Suppressor macrophage treated with lipopolysaccharide for 4 hours (primary cell): ENCODE measurements around the gene ZSWIM5.
A peak's percentile ranks its signal among the peaks of the same experiment; 100 is the strongest.
"Not testable (repeated sequence)": the region's sequence is repeated elsewhere in the genome, so short reads cannot be mapped to it uniquely, and the experiment has no call there.

Source experiments
- DNase-seq: peaks from one replicate; pipeline ENCODE4 v3.0.0-alpha.2; 2020

ZSWIM5 gene

DNA sequence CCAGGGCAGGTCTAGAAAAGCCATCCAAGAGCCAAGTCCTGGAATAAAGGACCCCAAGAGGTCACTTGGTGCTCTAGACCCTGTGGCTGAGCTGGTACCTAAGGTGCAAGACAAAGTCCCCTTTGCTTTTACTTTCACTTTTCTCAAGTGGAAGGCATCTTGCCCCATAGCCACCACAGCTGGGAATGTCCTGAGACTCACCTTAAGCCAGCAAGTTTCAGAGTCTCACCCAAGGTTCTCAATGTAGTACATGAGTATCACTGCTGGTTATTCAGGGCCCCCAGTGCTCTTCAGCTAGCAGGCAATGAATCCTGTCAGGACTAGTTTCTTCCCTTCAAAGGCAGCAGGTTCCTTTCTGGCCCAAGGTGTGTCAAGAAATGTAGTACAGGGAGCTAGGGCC is 126.9 kb downstream of the ZSWIM5 start:
- DNase-seq = no peak

DNA sequence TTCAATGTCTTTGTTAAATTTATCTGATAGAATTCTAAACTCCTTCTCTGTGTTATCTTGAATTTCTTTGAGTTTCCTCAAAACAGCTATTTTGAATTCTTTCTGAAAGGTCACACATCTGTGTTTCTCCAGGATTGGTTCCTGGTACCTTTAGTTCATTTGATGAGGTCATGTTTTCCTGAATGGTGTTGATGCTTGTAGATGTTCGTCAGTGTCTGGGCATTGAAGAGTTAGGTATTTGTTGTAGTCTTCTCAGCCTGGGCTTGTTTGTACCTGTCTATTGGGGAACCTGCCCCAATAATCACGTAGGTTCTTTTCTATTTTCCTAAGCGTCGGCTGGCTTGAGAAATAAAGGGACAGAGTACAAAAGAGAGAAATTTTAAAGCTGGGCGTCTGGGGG is 129.4 kb downstream of the ZSWIM5 start:
- DNase-seq = not testable (repeated sequence)

DNA sequence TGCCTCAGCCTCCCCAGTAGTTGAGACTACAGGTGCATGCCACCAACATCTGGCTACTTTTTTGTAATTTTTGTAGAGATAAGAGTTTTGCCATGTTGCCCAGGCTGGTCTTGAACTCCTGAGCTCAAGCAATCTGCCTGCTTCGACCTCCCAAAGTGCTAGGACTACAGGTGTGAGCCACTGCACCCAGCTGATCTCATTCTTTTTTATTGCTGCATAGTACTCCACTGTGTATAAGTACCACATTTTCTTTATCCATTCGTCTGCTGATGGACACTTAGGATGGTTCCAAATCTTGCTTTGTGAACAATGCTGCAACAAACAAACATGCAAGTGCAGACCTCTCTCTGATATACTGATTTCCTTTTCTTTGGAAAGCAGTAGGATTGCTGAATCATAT is 134.8 kb downstream of the ZSWIM5 start:
- DNase-seq = no peak

DNA sequence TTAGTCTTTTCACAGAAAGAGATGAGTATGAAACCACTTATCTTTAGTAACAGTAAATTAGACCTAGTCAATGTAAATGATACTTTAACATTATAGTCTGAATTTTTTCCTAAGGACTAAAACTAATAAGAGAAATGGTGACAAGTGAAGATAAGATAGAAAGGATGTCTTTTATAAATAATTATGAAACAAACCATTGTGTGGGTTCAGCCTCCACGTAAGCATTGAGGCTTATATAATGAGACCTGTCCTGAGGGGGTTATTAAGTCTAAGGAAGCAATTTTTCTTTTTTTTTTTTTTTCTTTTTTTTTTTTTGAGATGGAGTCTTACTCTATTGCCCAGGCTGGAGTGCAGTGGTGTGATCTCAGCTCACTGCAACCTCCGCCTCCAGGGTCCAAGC is 138.6 kb downstream of the ZSWIM5 start:
- no peak for DNase-seq

DNA sequence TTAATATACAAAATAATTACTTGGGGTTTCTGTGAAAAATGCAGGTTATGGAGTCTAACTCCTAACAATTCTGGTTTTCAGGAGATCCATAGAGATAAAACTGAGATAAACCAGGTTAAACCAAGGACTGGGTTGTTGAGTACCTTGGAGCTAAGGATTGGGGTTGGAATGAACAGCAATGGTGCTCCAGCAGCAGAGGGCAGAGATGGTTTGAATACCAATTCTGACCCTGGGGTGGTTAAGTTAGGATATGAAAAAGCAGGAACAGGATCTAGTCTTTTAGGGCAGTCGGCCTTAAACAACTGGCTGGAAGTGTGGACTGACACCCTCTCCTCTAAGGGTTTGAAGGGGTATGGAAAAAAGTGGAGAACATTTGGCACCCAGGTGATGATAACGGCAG is 141.3 kb downstream of the ZSWIM5 start:
- DNase-seq = no peak

DNA sequence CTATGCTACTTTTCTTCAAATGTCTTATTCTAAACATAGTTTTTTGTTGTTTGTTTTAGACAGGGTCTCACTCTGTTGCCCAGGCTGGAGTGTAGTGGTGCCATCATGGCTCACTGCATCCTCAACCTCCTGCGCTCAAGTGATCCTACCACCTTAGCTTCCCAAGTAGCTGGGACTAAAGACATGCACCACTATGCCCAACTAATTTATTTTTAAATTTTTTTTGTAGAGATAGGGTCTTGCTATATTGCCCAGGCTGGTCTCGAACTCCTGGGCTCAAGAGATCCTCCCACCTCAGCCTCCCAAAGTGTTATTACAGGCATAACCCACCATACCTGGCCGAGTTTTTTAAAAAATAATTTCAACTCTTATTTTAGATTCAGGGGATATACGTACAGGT is 143.9 kb downstream of the ZSWIM5 start:
- not testable (repeated sequence) for DNase-seq

DNA sequence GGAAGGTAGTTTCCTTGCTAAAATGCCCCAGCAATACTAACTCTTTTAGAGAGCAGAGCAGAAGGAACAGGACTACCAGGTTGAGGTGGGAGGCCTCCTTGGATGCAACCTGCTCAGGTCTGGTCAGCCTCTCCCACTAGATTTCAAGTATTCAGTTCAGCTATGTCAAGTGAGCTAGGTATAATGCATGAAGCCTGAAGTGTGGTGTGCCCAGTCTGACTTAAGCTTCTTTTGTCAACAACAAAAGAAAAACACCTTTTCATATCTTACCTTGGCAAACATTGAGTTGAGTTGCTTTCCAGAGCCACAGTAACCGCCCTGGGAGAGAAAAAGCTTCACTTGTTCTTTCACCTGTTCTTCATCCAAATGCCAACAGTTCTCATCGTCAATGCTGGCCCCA is 146.6 kb downstream of the ZSWIM5 start:
- no peak for DNase-seq

DNA sequence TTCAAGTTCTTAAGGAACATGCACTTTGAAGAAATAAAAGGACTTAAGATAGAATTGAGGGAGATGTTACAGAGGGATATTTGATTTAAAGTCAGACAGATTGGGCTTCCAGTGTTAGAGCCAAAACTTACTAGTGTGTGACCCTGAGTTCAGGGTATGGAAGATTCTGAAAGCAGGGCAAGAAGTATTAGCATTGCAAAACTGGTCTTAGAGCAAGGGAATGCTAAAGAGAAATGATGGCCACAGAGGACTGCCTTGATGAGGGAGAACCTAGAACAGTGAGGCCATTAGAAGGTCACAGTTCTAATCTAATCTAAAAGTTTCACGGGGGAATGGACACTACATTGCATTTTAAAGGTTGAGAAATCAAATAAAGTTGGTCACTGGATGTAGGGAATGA is 148.9 kb downstream of the ZSWIM5 start:
- no peak for DNase-seq

DNA sequence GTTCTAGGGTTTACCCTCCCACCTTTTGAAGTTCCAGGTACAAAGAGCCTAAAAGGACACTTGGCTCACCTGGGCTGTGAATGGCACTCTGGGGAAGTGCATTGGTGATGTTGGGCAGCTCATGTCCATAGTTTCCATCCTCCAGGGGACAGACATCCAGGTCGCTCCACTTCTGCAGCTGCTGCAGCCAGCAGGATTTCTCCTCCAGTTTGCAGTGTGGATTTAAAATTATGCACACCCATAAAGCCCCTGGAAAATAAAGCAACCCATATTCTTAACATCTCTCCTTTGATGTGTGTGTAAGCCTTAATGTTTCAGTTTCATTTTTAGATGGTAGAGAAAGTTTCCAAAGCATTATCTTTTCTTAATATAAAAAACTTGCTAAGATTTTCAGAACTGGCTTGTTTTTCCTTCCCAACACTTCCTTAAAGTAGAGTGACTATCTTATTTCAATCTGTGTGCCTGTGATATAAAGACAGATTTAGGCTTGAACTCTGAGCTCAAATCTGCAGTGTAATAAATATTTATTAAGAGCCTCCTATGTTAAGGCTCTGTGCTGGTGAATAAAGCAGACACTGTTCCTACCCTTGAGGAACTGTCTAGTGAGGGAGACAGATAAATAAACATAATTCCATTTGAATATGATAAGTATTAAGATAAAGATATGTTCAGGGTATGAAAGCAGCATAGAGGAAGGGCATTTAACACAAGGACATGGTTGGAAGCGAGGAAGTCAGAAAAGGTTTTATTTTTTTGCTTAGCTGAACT is 155.2 kb downstream of the ZSWIM5 start:
- DNase-seq = no peak

DNA sequence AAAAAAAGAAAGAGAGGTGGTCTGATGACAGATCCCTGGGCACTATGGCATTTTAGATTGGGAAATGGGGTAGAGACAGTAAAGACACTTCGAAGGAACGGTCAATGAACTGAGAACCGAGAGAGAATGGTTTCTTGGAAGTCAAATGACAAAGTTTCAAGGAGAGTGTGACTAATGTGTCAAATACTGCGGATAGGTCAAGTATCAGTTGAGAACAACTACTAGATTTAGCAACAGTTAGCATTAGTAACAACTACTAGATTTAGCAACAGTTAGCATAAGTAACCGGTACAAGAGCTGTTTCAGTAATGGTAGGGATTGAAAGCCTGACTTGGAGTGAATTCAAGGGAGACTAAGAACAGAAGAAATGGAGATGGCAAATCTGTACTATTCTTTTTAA is 159.4 kb downstream of the ZSWIM5 start:
- DNase-seq = peak; percentile 56

DNA sequence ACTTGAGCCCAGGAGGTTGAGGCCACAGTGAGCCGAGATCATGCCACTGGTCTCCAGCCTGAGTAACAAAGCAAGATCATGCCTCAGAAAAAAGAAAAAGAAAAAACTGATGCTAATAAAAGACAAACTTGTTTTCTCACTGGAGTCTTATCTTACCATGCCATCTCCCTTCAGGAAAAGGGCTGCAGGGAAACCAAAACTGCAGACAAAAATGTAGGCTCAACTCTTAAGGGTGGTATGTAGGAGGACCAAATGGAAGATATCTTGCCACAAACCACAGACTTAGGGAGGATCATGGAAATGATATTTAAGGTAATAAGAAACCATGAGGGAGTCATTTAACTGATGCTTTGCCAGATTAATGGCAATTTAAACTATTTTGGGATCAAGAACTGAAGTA is 161.5 kb downstream of the ZSWIM5 start:
- DNase-seq = no peak

DNA sequence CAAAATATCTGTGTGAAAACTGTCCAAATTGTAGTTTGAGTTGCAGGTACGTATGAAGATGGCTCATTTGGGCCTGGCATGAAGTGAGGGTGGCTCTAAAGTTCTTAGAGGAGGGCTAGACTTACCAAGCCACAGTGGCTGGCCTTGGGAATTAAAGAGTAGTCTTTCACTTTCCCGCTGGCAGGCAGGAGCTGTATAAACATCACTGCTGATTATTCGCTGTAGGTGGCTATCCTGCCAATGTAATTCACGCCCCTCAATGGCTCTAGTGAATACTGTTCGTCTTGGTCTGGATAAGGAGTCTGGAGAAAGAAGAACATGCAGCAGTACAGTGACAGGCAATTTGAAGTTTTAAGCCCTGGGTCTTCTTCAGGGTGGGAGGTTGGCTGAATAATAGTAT is 163.3 kb downstream of the ZSWIM5 start:
- no peak for DNase-seq

DNA sequence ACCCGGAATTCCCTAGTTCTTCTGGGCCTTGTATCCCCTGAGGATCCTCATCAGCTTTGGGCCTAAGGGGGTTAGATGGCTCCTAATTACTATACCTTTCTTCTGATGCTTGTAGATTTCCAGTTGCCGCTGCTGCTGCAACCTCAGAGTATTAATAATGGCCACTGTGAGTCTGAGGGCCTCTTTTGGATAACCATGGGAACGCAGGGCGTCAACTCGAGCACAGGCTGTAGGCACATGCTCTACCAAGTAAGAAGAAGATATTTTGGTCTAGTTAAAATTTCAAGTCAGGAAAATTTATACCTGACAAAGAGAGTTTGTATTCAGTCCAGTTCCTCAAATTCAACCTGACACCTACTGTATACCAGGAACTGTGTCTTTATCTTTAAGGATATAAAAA is 166.1 kb downstream of the ZSWIM5 start:
- DNase-seq = no peak

DNA sequence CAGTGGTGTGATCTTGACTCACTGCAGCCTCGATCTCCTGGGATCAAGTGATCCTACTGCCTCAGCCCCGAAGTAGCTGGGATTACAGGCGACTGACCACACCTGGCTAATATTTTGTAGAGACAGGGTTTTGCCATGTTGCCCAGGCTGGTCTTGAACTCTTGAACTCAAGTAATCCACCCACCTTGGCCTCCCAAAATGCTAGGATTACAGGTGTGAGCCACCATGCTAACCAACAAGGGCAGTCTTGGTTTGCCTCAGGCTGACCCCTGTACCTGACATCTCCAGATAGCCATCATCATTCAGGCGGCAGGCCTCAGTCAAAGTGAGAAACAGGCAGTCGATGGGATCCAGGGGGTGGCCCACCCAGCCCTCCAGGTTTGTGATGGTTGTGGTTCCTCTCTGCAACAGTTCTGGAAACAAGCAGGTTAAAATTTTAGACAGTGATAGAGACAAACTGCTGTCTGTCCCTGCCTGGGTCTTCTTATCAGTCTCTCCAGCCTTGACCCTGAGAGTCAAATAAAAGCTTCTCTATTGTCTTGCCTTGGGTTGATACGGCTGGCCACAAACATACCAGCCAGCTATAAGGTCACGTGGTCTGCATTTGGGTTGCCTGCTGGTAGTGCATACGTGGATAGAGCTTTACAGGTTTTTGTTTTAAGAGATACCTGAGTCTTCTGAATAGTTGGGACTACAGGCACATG is 167.6 kb downstream of the ZSWIM5 start:
- DNase-seq = no peak

DNA sequence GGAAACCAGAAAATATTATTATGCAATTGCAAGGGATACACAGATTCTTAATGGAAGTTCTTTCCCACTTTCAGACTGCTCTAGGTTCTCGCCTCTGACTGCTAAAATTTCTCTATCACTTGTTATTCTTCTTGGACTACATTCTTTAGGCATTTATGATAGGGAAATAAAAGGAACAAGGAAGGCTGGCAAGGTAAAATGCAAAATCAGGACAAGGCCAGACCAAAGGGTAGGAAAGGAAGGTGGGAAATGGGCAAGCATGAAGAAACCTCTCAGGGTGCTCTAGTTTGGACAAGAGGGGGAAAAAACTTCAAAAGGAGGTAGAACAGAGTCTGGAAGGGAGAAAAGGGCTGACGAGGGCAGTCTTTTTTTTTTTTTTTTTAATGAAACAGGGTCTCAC is 168.2 kb downstream of the ZSWIM5 start:
- DNase-seq = no peak

DNA sequence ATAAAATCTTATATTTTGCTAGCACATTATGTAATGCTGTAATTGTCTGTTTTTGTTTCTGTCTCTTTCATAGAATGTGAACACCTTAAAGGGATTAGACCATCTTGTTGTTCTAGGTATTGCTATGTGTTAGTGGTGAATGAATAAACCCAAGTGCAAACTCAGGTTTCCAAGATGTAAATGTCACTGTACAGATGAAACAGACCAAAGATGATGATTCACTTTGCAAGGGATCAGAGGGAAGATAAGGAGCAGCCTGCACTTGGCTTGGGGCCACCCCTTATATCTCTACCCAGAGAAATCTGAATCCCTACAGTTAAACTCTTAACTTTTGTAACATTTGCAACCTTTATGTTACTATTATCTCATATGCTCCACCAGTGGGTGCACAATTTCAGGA is 168.9 kb downstream of the ZSWIM5 start:
- DNase-seq = no peak

DNA sequence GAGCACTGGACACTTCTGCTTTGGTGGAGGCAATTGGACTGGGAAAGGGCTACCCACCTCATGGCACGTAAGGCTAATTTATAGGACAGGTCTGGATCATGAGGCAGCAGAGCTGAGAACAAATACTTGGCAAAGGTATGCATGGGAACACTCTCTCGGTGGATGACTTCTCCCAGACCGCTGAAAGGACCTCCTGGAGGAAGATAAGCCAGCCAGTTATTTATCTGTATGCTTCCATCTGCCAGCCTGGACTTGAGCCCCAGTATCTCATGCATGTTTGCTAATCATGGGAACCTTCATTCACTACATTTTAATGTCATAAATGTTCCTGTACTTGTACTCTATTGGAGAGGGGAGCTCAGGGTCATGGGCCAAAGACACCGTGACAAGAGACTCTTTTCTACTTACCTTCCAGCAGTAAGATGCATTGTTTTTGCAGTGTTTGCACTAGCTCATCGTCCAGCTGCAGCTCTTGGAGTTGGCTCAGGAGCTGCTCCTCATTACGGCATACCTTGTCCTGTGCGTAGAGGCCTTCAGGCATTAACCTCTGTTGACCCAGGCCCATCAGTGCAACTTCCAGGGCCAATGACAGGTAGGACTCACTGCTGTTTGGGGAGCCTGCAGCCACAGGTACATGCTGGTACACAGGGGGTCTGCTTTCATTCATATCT is 170.6 kb downstream of the ZSWIM5 start:
- DNase-seq = no peak

DNA sequence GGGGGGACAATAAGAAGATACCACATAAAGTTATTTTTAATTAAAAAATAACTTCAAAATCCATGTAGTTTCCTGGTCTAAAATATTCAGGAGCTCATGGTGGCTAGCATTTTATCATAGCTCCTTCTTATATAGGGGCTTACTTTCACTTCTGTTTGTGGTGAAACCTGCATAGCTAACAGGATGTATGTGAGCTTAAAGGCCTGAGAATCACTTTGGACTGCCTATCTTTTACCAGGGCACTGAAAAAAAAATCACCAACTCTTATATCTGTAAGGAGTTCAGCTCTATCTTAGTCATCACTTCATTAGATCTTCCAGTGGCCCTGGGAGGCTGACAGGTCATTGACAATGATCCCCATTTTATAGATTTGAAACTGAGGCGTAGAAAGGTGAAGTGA is 173.0 kb downstream of the ZSWIM5 start:
- DNase-seq = no peak

DNA sequence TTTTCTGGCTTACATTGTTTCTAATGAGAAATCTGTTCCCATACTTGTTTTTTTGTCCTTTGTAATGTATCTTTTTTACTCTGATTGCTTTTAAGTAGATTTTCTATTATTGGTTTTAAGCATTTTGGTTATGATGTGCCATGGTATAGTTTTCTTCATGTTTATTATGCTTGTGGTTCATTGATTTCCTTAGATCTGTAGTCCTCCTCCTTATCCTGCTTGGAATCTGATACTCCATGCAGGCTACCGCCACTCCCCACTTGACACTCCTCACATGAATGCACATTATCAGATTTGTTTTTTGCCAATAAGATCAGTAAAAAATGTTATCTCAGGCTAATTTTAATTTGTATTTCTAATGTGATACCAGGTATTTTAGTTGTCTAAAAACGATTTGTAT is 173.6 kb downstream of the ZSWIM5 start:
- no peak for DNase-seq

DNA sequence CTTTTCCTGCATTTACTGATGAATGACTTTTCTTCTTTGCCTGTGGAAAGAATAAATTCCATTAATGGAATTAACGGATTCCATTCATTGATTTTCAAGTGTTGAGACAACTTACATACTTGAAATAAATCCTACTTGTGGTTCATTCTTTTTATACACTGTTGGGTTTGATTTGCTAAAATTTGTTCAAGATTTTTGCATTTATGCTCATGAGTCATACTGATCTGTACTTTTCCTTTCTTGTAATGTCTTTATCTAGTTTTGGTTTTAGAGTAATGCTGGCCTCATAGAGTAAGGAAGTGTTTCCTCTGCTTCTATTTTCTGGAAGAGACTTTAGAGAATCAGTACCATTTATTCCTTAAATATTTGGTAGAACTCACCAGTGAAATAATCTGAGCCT is 180.0 kb downstream of the ZSWIM5 start:
- DNase-seq = no peak

DNA sequence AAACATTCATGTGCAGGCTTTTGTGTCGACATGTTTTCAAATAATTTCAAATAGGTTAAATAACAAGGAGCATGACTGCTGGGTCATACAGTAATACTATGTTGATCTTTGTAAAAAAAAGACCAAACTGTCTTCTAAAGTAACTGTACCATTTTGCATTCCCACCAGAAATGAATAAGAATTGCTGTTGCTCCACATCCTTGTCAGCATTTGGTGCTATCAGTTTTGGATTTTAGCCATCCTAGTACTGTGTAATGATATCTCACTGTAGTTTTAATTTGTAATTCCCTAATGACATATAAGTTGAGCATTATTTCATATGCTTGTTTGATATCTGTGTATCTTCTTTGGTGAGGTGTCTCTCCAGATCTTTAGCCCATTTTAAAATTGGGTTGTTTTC is 182.7 kb downstream of the ZSWIM5 start:
- DNase-seq = no peak

DNA sequence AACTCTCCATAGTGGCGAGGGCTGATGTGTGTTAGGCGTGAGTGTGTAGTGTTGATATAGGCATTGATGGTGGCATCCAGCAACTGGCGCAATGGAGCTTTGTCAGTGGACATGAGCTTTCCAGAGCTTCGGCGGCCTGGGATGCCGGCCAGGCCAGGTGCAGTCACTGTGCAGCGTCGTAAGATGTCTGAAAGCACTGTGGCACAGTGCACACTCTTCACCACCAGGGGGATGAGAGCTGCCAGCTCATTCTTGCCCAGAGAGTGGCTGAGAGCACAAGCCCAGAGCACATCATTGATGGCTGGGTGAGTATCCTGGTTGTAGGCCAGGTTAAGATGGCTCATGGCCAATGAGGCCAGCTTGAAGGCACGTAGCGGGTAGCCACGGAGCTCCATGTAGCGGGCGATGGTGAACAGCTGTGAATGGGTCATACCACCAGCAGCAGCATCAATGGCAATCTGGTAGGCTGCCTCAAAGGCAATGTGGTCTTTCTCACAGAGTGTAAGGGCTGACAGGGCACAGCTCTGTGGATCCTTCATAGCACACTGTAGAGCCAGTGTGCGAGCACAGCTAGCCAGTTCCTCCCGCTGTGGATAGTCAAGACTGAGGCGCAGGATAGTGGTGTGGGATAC is 187.7 kb downstream of the ZSWIM5 start:
- peak; percentile 60 for DNase-seq

DNA sequence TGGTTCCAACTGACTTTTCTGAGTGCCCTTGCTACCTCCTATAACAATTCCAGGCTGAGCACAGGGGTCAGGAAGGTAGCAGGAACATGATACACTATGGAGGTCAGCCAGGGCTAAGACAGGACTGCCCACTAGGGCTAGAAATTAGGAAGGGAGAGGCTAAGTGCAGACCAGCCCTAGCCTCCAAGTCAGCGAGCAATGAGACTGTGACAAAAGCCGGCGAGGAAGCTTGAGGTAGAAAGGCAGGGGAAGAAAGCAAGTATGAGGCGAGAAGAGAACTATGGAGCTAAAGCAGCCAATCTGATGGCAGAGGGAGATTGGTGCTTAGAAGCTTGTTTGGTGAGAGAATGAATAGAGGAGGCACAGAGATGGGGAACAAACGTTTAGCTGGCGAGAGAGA is 189.6 kb downstream of the ZSWIM5 start:
- DNase-seq = no peak
